PC-9 (cell line): Measurements from ENCODE around the gene MLEC. TPM values are rescaled to one million over a fixed set of nuclear protein-coding genes. Genes with fewer than 3 reads are reported as not detected.

Source experiments
- BruUV-seq: library from RNA; stranded (reverse); fragments of 400-500 nt; replicated peaks from 2 replicates; lab custom pipeline; 2021; lab: Mats Ljungman, UMichigan
- CTCF ChIA-PET: fragments of 300-600 bp; sonication (Branson Sonifier 250); formaldehyde crosslinking; loops from one replicate; lab custom pipeline; 2022; ENCODE audit warnings: antibody characterized with exemption; lab: Charles Lee
- POLR2A ChIA-PET: fragments of 300-600 bp; sonication (Branson Sonifier 250); formaldehyde crosslinking; loops from one replicate; lab custom pipeline; 2022; ENCODE audit warnings: antibody characterized with exemption; ENCODE audit not compliant: unreplicated experiment; lab: Charles Lee
- DNase-seq, 2 experiments: peaks; one replicate each; pipeline versions ENCODE4 v3.0.0 to v3.0.0-alpha.2; 2015 to 2022; ENCODE audit warnings: mixed read lengths in 1 of 2
- H2AFZ ChIP-seq: fragments of 200-600 bp; sonication (generic); 2 replicates; pipeline ENCODE4 v1.8.1; 2017; ENCODE audit warnings: antibody characterized with exemption
- H3F3A ChIP-seq: fragments of 200-600 bp; sonication (generic); 2 replicates; pipeline ENCODE4 v1.8.1; 2017; ENCODE audit warnings: antibody characterized with exemption, mild to moderate bottlenecking, low read depth; ENCODE audit not compliant: insufficient read depth
- H3K27ac ChIP-seq: fragments of 200-600 bp; sonication (generic); 2 replicates; pipeline ENCODE4 v1.6.1; 2016; ENCODE audit warnings: mixed run types
- H3K27me3 ChIP-seq: fragments of 200-600 bp; sonication (generic); 2 replicates; pipeline ENCODE4 v1.6.1; 2016; ENCODE audit warnings: low read depth, mixed run types; ENCODE audit not compliant: insufficient read depth
- H3K36me3 ChIP-seq: fragments of 200-600 bp; sonication (generic); 2 replicates; pipeline ENCODE4 v1.6.1; 2016; ENCODE audit warnings: low read depth, mixed run types
- H3K4me1 ChIP-seq: fragments of 200-600 bp; sonication (generic); replicated peaks from 2 replicates; pipeline ENCODE4 v1.6.1; 2016; ENCODE audit warnings: mixed run types; ENCODE audit not compliant: insufficient read depth
- H3K4me2 ChIP-seq: fragments of 200-600 bp; sonication (generic); 2 replicates; pipeline ENCODE4 v1.6.1; 2017; ENCODE audit warnings: mixed run types
- H3K4me3 ChIP-seq: fragments of 200-600 bp; sonication (generic); 2 replicates; pipeline ENCODE4 v1.6.1; 2016; ENCODE audit warnings: mixed run types
- H3K79me2 ChIP-seq: fragments of 200-600 bp; sonication (generic); 2 replicates; pipeline ENCODE4 v1.6.1; 2017; ENCODE audit warnings: low read depth, mixed run types
- H3K9me2 ChIP-seq: fragments of 200-600 bp; sonication (generic); 2 replicates; pipeline ENCODE4 v1.8.1; 2017; ENCODE audit warnings: mild to moderate bottlenecking; ENCODE audit not compliant: insufficient read depth
- H3K9me3 ChIP-seq: fragments of 200-600 bp; sonication (generic); 2 replicates; pipeline ENCODE4 v1.8.1; 2016; ENCODE audit warnings: low read depth; ENCODE audit not compliant: insufficient read depth
- H4K20me1 ChIP-seq: fragments of 200-600 bp; sonication (generic); 2 replicates; pipeline ENCODE4 v1.8.1; 2017; ENCODE audit not compliant: insufficient read depth
- CTCF ChIP-seq: fragments of 200-600 bp; sonication (generic); conservative IDR thresholded peaks from 2 replicates; pipeline ENCODE4 v1.6.1; 2017; ENCODE audit warnings: mixed run types, antibody characterized with exemption, mild to moderate bottlenecking, moderate library complexity
- EZH2 ChIP-seq: fragments of 200-600 bp; sonication (generic); IDR thresholded peaks from 2 replicates; pipeline ENCODE4 v1.8.0; 2017; ENCODE audit warnings: antibody characterized with exemption, low read depth
- intact Hi-C: fragments of 100-400 bp; cut with micrococcal nuclease; formaldehyde crosslinking; loops from one replicate; pipeline ENCODE4 v1.10.0; 2022; ENCODE audit not compliant: unreplicated experiment
- total RNA-seq: library from RNA; stranded (reverse); gene quantifications from 2 replicates; pipeline ENCODE4 v1.2.3, GENCODE V29; 2021

Gene MLEC
- total RNA-seq, 1 experiment from 2014 or later: 131 TPM

GRCh38 chr12:120652656-120653435 lies 34.1 kb upstream of the MLEC start:
- Histone ChIP-seq H3K27me3 (no peaks in the 10 kb centered on the region), H3K36me3 (no peaks in the 10 kb centered on the region), H3K79me2 (no peaks in the 10 kb centered on the region), H4K20me1 (no peaks in the 10 kb centered on the region), H3K9me3 (no peaks in the 10 kb centered on the region), H3F3A (no peaks in the 10 kb centered on the region), H2AFZ (no peak overlapping the region), H3K4me2 (no peak overlapping the region), H3K4me3 (no peak overlapping the region), H3K9me2 (no peaks in the 10 kb centered on the region), H3K27ac (no peak overlapping the region), H3K4me1 (peaks cover 5% of the 10 kb centered on the region; the same call in 1 of the 2 replicates)
- no TSS peak for BruUV-seq
- TF ChIP-seq CTCF: no peak
- no peak for TF ChIP-seq EZH2
- intact Hi-C loops: no loop called here
- ChIA-PET CTCF (no interaction called here), POLR2A (no interaction called here)
- DNase-seq: no peak

GRCh38 chr12:120653611-120654010 lies 33.3 kb upstream of the MLEC start:
- Histone ChIP-seq H3K4me2 (no peak overlapping the region), H4K20me1 (no peaks in the 10 kb centered on the region), H3K36me3 (no peaks in the 10 kb centered on the region), H3K27me3 (no peaks in the 10 kb centered on the region), H3K4me3 (no peak overlapping the region), H3K79me2 (no peaks in the 10 kb centered on the region), H3K4me1 (peaks cover 5% of the 10 kb centered on the region; the same call in 1 of the 2 replicates), H3K9me2 (no peaks in the 10 kb centered on the region), H3K9me3 (no peaks in the 10 kb centered on the region), H3K27ac (no peak overlapping the region), H2AFZ (no peak overlapping the region), H3F3A (no peaks in the 10 kb centered on the region)
- TF ChIP-seq EZH2: no peak
- no peak for TF ChIP-seq CTCF
- DNase-seq: no peak
- no TSS peak for BruUV-seq
- POLR2A ChIA-PET: no interaction called here
- CTCF ChIA-PET: no interaction called here
- intact Hi-C loops: no loop called here

GRCh38 chr12:120654656-120655055 lies 32.3 kb upstream of the MLEC start:
- H4K20me1 ChIP-seq: no peaks in the 10 kb centered on the region
- H3K4me1 ChIP-seq: peaks cover 5% of the 10 kb centered on the region; the same call in 1 of the 2 replicates
- no peaks in the 10 kb centered on the region for H3F3A ChIP-seq
- no TSS peak for BruUV-seq
- POLR2A ChIA-PET: interaction anchor here (0.6 kb wide), 3 partner anchors 25 to 944 kb away, joined by 3 to 4 read pairs (median 4); no protein-coding TSS in a partner anchor
- no peak overlapping the region for H2AFZ ChIP-seq
- CTCF ChIA-PET: no interaction called here
- no peaks in the 10 kb centered on the region for H3K9me3 ChIP-seq
- no peak overlapping the region for H3K4me2 ChIP-seq
- no peak for TF ChIP-seq CTCF
- no peak for TF ChIP-seq EZH2
- no peak overlapping the region for H3K4me3 ChIP-seq
- no peaks in the 10 kb centered on the region for H3K36me3 ChIP-seq
- no peaks in the 10 kb centered on the region for H3K79me2 ChIP-seq
- DNase-seq: no peak
- H3K27ac ChIP-seq: no peak overlapping the region
- intact Hi-C loops: no loop called here
- H3K27me3 ChIP-seq: 0 out of 2 replicates have a peak, but pooled peaks cover under 1% of the 10 kb centered on the region
- H3K9me2 ChIP-seq: no peaks in the 10 kb centered on the region
